RWPE1 (cell line): ENCODE results near the gene EIF4A3.

ENCODE experiments used
- CTCF ChIA-PET: fragments of 350-600 bp; sonication (Branson Sonifier 250); formaldehyde crosslinking; extraction: SDS; loops from one replicate; lab custom pipeline; 2021; lab: Yijun Ruan, JAX
- POLR2A ChIA-PET: fragments of 400-600 bp; formaldehyde crosslinking; extraction: SDS; loops from one replicate; lab custom pipeline; 2020; ENCODE audit warnings: antibody characterized with exemption; ENCODE audit not compliant: low non-redundant PET; lab: Yijun Ruan, JAX
- DNase-seq: peaks from one replicate; pipeline ENCODE4 v3.0.0; 2012; ENCODE audit warnings: low spot score
- H3K27ac ChIP-seq: fragments of 450-650 bp; 2 replicates; pipeline ENCODE4 v1.5.1; 2017
- TF ChIP-seq, protein P1 (sequence below): fragments of 450-650 bp; conservative IDR thresholded peaks from 2 replicates; pipeline ENCODE4 v1.5.1; 2017; ENCODE audit warnings: low read depth, mild to moderate bottlenecking

The EIF4A3 gene

DNA sequence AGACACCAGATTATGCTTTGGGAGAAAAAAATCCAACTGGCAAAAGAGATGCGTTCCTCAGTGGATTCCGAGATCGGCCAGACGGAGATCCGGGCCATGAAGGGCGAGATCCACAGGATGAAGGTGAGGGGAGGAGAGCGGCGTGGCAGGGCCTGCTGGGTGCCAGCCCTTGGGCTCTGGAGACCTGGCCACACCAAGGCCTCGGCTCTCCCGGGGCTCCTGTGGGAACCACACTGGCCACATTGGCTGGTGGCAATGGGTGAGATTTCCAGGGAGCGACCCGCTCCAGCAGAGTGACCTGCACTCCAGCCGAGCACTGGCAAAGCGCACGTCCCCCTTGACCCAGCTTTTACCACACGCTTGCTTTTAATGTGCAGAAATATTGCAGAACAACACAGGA lies 57.2 kb downstream of the EIF4A3 start:
- no peak for DNase-seq
- ChIA-PET CTCF (no interaction called here), POLR2A (no interaction called here)
- TF ChIP-seq, protein P1, sequence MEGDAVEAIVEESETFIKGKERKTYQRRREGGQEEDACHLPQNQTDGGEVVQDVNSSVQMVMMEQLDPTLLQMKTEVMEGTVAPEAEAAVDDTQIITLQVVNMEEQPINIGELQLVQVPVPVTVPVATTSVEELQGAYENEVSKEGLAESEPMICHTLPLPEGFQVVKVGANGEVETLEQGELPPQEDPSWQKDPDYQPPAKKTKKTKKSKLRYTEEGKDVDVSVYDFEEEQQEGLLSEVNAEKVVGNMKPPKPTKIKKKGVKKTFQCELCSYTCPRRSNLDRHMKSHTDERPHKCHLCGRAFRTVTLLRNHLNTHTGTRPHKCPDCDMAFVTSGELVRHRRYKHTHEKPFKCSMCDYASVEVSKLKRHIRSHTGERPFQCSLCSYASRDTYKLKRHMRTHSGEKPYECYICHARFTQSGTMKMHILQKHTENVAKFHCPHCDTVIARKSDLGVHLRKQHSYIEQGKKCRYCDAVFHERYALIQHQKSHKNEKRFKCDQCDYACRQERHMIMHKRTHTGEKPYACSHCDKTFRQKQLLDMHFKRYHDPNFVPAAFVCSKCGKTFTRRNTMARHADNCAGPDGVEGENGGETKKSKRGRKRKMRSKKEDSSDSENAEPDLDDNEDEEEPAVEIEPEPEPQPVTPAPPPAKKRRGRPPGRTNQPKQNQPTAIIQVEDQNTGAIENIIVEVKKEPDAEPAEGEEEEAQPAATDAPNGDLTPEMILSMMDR: no peak
- no peak overlapping the region for H3K27ac ChIP-seq

DNA sequence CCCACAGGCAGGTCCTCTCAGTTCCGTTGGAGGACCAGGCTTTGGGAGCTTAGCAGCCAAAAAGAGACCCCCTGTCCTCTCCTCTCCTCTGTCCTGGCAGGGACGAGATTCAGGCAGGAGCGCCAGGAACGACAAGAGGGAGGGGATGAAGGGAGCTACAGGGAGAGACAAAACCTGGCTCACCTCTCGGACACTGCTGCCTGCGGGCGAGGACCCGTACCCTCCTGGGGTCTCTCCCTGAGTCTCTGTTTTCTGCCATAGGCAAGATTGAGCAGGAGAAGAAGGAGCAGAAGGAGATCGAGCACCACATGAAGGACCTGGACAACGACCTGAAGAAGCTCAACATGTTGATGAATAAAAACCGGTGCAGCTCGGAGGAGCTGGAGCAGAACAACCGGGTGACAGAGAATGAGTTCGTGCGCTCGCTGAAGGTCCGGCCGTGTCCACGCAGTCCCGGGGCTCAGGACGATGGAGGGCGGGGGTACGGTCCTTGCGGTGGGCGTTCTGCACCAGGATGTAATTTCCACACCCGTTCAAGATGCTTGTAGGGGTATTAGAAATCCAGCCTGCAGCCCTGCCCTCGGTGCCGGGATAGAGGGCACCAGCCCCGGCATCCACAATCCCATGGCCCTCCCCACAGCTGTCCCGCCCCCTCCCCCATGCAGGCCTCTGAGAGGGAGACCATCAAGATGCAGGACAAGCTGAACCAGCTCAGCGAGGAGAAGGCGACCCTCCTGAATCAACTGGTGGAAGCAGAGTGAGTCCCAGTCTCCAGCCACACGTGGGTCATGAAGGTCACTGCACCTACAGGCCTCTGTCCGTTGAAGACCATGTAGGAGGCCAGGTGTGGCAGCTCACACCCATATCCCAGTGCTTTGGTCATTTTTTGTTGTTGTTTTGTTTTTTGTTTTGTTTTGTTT lies 59.3 kb downstream of the EIF4A3 start:
- no peak overlapping the region for H3K27ac ChIP-seq
- POLR2A ChIA-PET: interaction anchor here (1.7 kb wide), 1 partner anchor 14 kb away, joined by 5 read pairs; the partner anchor contains the start of gene GAA
- no peak for DNase-seq
- TF ChIP-seq, protein P1: no peak
- CTCF ChIA-PET: interaction anchor here (1.1 kb wide), 1 partner anchor 21 kb away, joined by 3 read pairs; no protein-coding TSS in a partner anchor

DNA sequence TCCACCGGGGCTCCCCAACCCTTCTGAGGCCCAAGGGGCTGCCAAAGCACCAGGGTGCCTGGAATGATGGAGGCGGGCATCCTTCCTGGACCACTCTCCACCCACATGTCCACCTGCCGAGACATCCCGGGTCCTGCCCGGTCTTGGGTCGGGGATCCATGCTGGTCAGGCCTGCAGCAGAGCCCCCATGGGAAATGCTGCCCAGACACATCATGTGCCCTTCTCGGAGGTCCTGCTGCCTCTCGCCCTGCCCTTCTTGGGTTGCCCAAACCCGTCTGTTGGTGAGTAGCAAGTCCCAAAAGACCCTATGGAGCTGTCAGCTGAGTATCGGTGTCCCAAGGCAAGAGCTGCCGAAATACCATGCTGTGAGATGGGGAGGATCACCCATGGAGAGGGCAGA lies 60.3 kb downstream of the EIF4A3 start:
- CTCF ChIA-PET: interaction anchor here (1.1 kb wide), 1 partner anchor 22 kb away, joined by 3 read pairs; no protein-coding TSS in a partner anchor
- H3K27ac ChIP-seq: no peak overlapping the region
- POLR2A ChIA-PET: interaction anchor here (1.7 kb wide), 1 partner anchor 15 kb away, joined by 5 read pairs; the partner anchor contains the start of gene GAA
- DNase-seq: no peak
- TF ChIP-seq, protein P1: no peak

DNA sequence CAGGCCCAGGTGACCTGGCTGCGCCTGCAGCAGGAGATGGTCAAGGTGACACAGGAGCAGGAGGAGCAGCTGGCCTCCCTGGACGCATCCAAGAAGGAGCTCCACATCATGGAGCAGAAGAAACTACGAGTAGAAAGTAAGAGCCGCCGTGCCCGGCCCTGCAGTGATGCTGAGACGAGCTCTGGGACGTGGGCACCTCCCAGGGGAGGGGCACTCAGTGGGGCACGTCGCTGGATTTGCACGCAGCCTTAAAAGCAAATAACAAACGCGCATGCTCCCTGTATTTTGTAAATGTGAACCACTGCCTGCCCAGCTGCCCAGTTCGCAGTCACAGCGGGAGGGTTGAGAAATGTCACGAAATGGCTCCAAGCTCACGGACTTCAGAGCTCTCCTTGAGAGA lies 60.8 kb downstream of the EIF4A3 start:
- no peak for DNase-seq
- CTCF ChIA-PET: interaction anchor here (0.7 kb wide), 1 partner anchor 15 kb away, joined by 6 read pairs; the partner anchor contains the start of gene GAA
- POLR2A ChIA-PET: interaction anchor here (1.7 kb wide), 1 partner anchor 15 kb away, joined by 5 read pairs; the partner anchor contains the start of gene GAA
- TF ChIP-seq, protein P1: no peak
- H3K27ac ChIP-seq: no peak overlapping the region

DNA sequence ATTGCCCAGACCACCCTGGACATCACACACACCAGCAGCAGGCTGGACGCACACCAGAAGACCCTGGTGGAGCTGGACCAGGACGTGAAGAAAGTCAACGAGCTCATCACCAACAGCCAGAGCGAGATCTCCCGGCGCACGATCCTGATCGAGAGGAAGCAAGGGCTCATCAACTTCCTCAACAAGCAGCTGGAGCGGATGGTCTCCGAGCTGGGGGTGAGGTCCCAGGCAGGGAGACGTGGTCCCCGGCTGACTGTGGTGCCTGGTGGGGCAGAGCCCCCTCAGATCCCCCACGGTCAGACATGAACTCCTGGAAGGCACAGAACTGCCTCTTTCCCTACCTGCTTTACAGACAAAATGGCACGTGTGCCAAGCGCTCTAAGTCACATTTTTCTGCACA lies 62.2 kb downstream of the EIF4A3 start:
- CTCF ChIA-PET: interaction anchor here (0.6 kb wide), 1 partner anchor 17 kb away, joined by 4 read pairs; the partner anchor contains the start of gene GAA
- TF ChIP-seq, protein P1: no peak
- POLR2A ChIA-PET: no interaction called here
- DNase-seq: no peak
- no peak overlapping the region for H3K27ac ChIP-seq
